HEK293 (cell line): ENCODE results near the gene CTF1.

Source experiments
- MEIS1 ChIP-seq: sonication (generic); formaldehyde crosslinking; IDR thresholded peaks from 2 replicates; pipeline ENCODE4 v1.8.1; 2022; ENCODE audit warnings: missing genetic modification reagents, mild to moderate bottlenecking, borderline replicate concordance
- SCRT1 ChIP-seq: fragments of 450-650 bp; formaldehyde crosslinking; IDR thresholded peaks from 2 replicates; pipeline ENCODE4 v1.5.1; 2016; ENCODE audit warnings: missing biosample characterization, missing genetic modification characterization, borderline replicate concordance
- TF ChIP-seq, protein P1 (sequence below): fragments of 450-650 bp; formaldehyde crosslinking; IDR thresholded peaks from 2 replicates; pipeline ENCODE4 v1.5.1; 2016; ENCODE audit warnings: missing biosample characterization, missing genetic modification characterization

DNA sequence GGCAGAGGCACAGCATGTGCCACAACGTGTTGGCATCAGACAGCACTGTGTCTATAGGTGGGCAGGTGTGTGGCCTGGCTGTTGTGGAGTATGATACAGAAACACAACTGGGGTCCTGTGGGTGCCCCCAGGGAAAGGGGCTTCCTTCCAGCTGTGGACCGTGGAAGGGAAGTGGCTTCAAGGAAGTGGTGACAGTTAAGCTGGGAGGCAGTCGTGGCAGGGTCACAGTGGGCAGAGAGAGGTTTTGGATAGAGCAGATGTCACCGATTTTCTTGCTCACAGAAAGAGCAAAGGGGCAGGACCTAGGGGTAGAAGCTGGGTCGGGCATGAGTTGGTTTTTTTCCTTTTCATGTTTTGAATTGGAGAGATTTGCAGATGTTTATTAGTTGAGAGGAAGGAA is 41.3 kb downstream of the CTF1 start:
- TF ChIP-seq, protein P1, sequence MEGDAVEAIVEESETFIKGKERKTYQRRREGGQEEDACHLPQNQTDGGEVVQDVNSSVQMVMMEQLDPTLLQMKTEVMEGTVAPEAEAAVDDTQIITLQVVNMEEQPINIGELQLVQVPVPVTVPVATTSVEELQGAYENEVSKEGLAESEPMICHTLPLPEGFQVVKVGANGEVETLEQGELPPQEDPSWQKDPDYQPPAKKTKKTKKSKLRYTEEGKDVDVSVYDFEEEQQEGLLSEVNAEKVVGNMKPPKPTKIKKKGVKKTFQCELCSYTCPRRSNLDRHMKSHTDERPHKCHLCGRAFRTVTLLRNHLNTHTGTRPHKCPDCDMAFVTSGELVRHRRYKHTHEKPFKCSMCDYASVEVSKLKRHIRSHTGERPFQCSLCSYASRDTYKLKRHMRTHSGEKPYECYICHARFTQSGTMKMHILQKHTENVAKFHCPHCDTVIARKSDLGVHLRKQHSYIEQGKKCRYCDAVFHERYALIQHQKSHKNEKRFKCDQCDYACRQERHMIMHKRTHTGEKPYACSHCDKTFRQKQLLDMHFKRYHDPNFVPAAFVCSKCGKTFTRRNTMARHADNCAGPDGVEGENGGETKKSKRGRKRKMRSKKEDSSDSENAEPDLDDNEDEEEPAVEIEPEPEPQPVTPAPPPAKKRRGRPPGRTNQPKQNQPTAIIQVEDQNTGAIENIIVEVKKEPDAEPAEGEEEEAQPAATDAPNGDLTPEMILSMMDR (tag by site-specific recombination), result no peak
- TF ChIP-seq SCRT1 (tag by site-specific recombination), result no peak
- TF ChIP-seq MEIS1 (CRISPR knock-in tag), result no peak
